Measurements from ENCODE around the gene BBOX1. TPM values are rescaled to one million over a fixed set of nuclear protein-coding genes. Genes with fewer than 3 reads are reported as not detected.

BBOX1 gene
- total and polyA plus RNA-seq, 2 of the 8 experiments (the other 6 are each of a cell fraction or from before 2014, with no cell fraction given): not detected

- TF ChIP-seq CTBP2 (IDR thresholded peaks at IDR 0.05; ENCODE audit: borderline replicate concordance, insufficient read depth, insufficient read length, low read length) (no peak), YY1 (IDR thresholded peaks at IDR 0.05; ENCODE audit: low read depth, low read length) (no peak), CHD2 (IDR thresholded peaks at IDR 0.05; ENCODE audit: low read length) (no peak), NRF1 (IDR thresholded peaks at IDR 0.05; ENCODE audit: low read depth, low read length) (no peak), HDAC2 (IDR thresholded peaks at IDR 0.05; ENCODE audit: borderline replicate concordance in 1 of 2, low read depth in 2 of 2, low read length in 2 of 2) (no peak), BCL11A (IDR thresholded peaks at IDR 0.05; ENCODE audit: low read depth in 2 of 2, low read length in 2 of 2) (no peak), ASH2L (IDR thresholded peaks at IDR 0.05; ENCODE audit: low read length) (no peak), GTF2F1 (IDR thresholded peaks at IDR 0.05; ENCODE audit: borderline replicate concordance, low read depth, low read length) (no peak), ATF3 (IDR thresholded peaks at IDR 0.05; ENCODE audit: insufficient read depth, low read depth, low read length) (peak; percentile 53; the same call in 1 of the 2 replicates), POU5F1 (IDR thresholded peaks at IDR 0.05; ENCODE audit: low read depth, low read length) (no peak), RBBP5 (IDR thresholded peaks at IDR 0.05; ENCODE audit: borderline replicate concordance, low read depth, low read length) (no peak), CBX5 (IDR thresholded peaks at IDR 0.05; ENCODE audit: low read depth, low read length) (no peak)
These were observed 118.1 kb downstream of the BBOX1 start (continued) for GRCh38 chr11:27158456-27159334.

All from H1 (cell line).